Ovary (tissue), 9 donors: Measurements from ENCODE around the gene GDF15. TPM values are rescaled to one million over a fixed set of nuclear protein-coding genes. Genes with fewer than 3 reads are reported as not detected.

ENCODE experiments used
- DNase-seq, 5 donors: peaks; one replicate each; pipeline ENCODE4 v3.0.0-alpha.2; 2019 to 2020
- H3K27ac ChIP-seq, 2 donors: fragments of 200-600 bp; one replicate each; pipeline versions ENCODE4 v1.5.1 to v1.8.0; 2019 to 2022
- H3K27me3 ChIP-seq: fragments of 200-600 bp; one replicate; pipeline ENCODE4 v1.8.0; 2022
- H3K36me3 ChIP-seq: fragments of 200-600 bp; sonication (generic); one replicate; pipeline ENCODE4 v1.5.1; 2019
- H3K4me1 ChIP-seq: one replicate; pipeline ENCODE4 v1.8.1; 2013; ENCODE audit warnings: mild to moderate bottlenecking, moderate library complexity; ENCODE audit not compliant: insufficient read depth
- H3K4me3 ChIP-seq: fragments of 200-600 bp; sonication (generic); one replicate; pipeline ENCODE4 v1.5.1; 2017
- H3K9me3 ChIP-seq, 2 donors: fragments of 200-600 bp in 1 of 2; sonication (generic) in 1 of 2; one replicate each; pipeline versions ENCODE4 v1.5.1 to v1.8.1; 2013 to 2019; ENCODE audit warnings: mild to moderate bottlenecking in 1 of 2, moderate library complexity in 1 of 2
- EP300 ChIP-seq: sonication (generic); formaldehyde crosslinking; IDR thresholded peaks from one replicate; pipeline ENCODE4 v1.6.1; 2017; ENCODE audit warnings: antibody characterized with exemption
- POLR2A ChIP-seq: fragments of 450-650 bp; IDR thresholded peaks from one replicate; pipeline ENCODE4 v1.6.1; 2017; ENCODE audit warnings: antibody characterized with exemption, mild to moderate bottlenecking, moderate library complexity
- WGBS, 3 donors: extraction: QIAGEN DNeasy Blood & Tissue Kit in 1 of 3; methylation state at CpG; one replicate each; pipeline versions ENCODE4 v1.1.5 to v1.1.7; 2013 to 2017; 5-methylcytosine and 5-hydroxymethylcytosine counted together
- intact Hi-C, 4 donors: fragments of 100-400 bp; cut with DNase I; formaldehyde crosslinking; loops; one replicate each; pipeline versions ENCODE4 v1.11.0 to v1.15.1; 2022 to 2023
- polyA plus RNA-seq, 2 donors: library from polyadenylated mRNA; stranded (reverse); fragments of 200-250 nt in 1 of 2; fragments of 350-450 nt in 1 of 2; fragmentation: Illumina TruSeq in 1 of 2; extraction: RNeasy Lipid Tissue Mini Kit (QIAGEN cat#74804) in 1 of 2; gene quantifications; one replicate each; pipeline ENCODE4 v1.2.3, GENCODE V29; 2013 to 2014
- total RNA-seq, 7 donors: library from RNA; depleted of rRNA in 2 of 7; stranded (reverse); fragments of >200 nt in 2 of 7; fragmentation: NEBNext Ultra II Directional in 3 of 7; extraction: Animal tissue kit (Norgen Biotek cat#: 25700) in 3 of 7; gene quantifications; one replicate each; pipeline versions ENCODE4 v1.1.0 to v1.2.4, GENCODE V29; 2016 to 2023
- TF ChIP-seq, protein P1 (sequence below), 3 donors: fragments of 450-650 bp in 2 of 3; fragments of 200-600 bp in 1 of 3; IDR thresholded peaks; one replicate each; pipeline versions ENCODE4 v1.5.1 to v1.8.0; 2016 to 2022; ENCODE audit warnings: antibody characterized with exemption in 3 of 3, mild to moderate bottlenecking in 1 of 3
- donor health status: DM: no; HTN: no; CAD: no; lungs with moderate emphysema.
- donor health status: DM: no; HTN: no; CAD: no.
- donor health status: Bipolar disorder and iron deficiency.
- donor health status: DM: yes; HTN: yes; CAD: no.
- donor health status: DM: no; HTN: no; CAD: no.
- donor health status: DM: yes; HTN: yes; CAD: no.

GDF15 gene
- total and polyA plus RNA-seq, 9 donors: 0.67 to 20.9 (median 3.3) TPM

- DNase-seq: no peak
- TF ChIP-seq, protein P1, sequence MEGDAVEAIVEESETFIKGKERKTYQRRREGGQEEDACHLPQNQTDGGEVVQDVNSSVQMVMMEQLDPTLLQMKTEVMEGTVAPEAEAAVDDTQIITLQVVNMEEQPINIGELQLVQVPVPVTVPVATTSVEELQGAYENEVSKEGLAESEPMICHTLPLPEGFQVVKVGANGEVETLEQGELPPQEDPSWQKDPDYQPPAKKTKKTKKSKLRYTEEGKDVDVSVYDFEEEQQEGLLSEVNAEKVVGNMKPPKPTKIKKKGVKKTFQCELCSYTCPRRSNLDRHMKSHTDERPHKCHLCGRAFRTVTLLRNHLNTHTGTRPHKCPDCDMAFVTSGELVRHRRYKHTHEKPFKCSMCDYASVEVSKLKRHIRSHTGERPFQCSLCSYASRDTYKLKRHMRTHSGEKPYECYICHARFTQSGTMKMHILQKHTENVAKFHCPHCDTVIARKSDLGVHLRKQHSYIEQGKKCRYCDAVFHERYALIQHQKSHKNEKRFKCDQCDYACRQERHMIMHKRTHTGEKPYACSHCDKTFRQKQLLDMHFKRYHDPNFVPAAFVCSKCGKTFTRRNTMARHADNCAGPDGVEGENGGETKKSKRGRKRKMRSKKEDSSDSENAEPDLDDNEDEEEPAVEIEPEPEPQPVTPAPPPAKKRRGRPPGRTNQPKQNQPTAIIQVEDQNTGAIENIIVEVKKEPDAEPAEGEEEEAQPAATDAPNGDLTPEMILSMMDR (IDR thresholded peaks at IDR 0.05): no peak
- TF ChIP-seq EP300 (no peak), POLR2A (no peak)
- Histone ChIP-seq H3K27me3 (no peaks in the 10 kb centered on the region), H3K36me3 (no peaks in the 10 kb centered on the region), H3K4me3 (no peak overlapping the region), H3K9me3 (no peaks in the 10 kb centered on the region), H3K27ac (no peak overlapping the region), H3K4me1 (peaks cover 7% of the 10 kb centered on the region)
- intact Hi-C loops: loop anchor here in 2 of 4 donors (5.0 kb wide), 2 partner anchors 37 to 42 kb away; no protein-coding TSS in a partner anchor
These were observed 3.7 kb downstream of the GDF15 start for GRCh38 chr19:18389726-18390064.

DNA sequence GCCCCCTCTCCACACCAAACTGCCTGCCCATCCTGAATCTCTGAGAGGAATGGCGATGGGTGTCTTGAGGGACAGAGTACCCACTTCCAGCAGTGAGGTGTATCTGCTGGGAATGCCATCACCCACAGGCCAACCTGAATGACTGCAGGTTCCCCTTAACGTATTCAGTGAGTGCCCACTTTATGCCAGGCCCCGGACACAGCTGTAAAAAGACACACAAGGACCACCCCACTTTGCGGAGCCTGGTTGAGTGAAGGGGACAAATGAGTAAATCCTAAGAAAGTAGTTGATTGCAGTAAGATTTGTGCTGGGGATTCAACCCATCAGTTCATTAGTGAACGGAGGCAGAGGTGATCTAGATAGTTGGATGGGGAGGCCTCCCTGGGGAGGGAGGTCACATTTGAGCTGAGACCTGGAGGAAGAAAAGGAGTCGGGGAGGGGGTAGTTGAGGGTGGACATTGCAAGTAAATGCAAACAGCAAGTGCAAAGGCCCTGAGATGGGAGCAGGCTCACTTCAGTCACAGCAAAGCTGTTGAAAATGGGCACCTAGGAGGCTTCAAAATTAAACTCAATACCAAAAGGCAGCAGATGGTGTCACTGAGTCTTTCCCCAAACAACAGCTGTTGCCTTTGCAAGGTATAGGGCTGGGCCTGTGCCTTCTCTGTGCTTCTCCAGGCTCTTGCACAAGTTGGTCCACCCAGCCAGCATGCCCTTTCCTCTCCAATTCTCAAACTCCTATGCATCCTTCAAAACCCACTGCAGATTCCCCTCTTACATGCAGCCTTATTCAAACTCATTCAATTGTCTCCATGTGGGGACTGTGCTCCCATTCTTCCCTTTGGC, 4.3 kb downstream of the GDF15 start:
- Histone ChIP-seq H3K27ac (no peak overlapping the region), H3K4me3 (no peak overlapping the region), H3K36me3 (no peaks in the 10 kb centered on the region), H3K9me3 (no peaks in the 10 kb centered on the region), H3K27me3 (no peaks in the 10 kb centered on the region), H3K4me1 (peaks cover 7% of the 10 kb centered on the region)
- intact Hi-C loops: loop anchor here in 1 of 4 donors (5.0 kb wide), 1 partner anchor 43 kb away; no protein-coding TSS in a partner anchor
- TF ChIP-seq EP300 (no peak), POLR2A (no peak)
- TF ChIP-seq, protein P1 (IDR thresholded peaks at IDR 0.05): no peak
- DNase-seq: no peak
- 79 to 90% (median 82%) methylated on average over 6 of the region's 6 CpGs for WGBS, 3 donors

DNA sequence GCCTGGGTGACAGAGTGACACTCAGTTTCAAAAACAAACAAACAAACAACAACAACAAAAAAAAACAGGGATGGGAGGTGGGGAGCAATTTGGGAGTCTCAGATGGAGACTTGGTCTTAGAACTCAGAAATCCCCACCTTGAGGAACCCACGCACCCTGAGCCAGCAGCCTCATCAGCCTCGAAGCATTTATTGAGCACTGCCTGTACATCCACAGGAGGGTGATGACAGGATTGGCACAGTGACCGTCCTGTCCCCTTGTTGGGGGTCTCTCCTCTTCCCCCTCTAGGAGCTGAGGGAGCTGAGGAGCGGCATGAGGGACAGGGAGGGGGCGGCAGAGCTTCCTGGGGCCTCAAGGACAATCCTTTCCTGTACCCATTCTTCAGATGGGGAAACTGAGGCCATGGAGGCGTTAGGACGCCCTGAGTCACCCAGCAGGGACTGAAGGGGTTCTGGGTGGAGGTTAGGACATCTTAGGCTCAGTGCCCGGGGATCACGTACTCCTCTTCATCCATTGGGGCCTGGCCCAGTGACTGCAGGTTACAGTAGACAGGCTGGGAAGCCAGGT, 5.6 kb downstream of the GDF15 start:
- H3K4me3 ChIP-seq: no peak overlapping the region
- TF ChIP-seq, protein P1 (IDR thresholded peaks at IDR 0.05): no peak
- no peak for TF ChIP-seq EP300
- no peak for TF ChIP-seq POLR2A
- no peaks in the 10 kb centered on the region for H3K36me3 ChIP-seq
- no peaks in the 10 kb centered on the region for H3K9me3 ChIP-seq
- 63 to 83% (median 82%) methylated on average over 9 of the region's 9 CpGs for WGBS, 3 donors
- intact Hi-C loops: loop anchor here in 1 of 4 donors (5.0 kb wide), 1 partner anchor 44 kb away; no protein-coding TSS in a partner anchor
- no peak for DNase-seq
- no peaks in the 10 kb centered on the region for H3K27me3 ChIP-seq
- H3K27ac ChIP-seq: no peak overlapping the region
- H3K4me1 ChIP-seq: peaks cover 11% of the 10 kb centered on the region

DNA sequence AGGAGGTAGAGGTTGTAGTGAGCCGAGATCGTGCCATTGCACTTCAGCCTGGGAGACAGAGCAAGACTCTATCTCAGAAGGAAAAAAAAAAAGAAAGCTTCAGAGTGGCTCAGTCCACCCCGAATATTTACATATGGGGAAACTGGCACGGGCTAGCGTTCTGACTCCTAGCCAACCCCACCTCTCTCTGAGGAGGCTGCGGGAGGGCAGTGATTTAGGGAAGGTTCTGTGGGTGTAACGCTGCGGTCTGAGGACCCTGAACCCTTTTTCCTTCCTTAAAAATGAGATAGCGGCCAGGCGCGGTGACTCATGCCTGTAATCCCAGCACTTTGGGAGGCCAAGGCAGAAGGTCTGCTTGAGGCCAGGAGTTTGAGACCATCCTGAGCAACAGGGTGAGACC, 6.5 kb downstream of the GDF15 start:
- H3K27me3 ChIP-seq: no peaks in the 10 kb centered on the region
- peak; percentile 34 to 72 (median 51) for DNase-seq
- H3K4me3 ChIP-seq: no peak overlapping the region
- TF ChIP-seq POLR2A (no peak), EP300 (no peak)
- TF ChIP-seq, protein P1 (IDR thresholded peaks at IDR 0.05): no peak
- intact Hi-C loops: loop anchor here in 1 of 4 donors (5.0 kb wide), 1 partner anchor 45 kb away; no protein-coding TSS in a partner anchor
- peaks cover 19% of the 10 kb centered on the region for H3K4me1 ChIP-seq
- H3K36me3 ChIP-seq: no peaks in the 10 kb centered on the region
- 40% methylated on average over 11 of the region's 11 CpGs for WGBS, 3 donors
- no peaks in the 10 kb centered on the region for H3K9me3 ChIP-seq
- peak overlapping the region in 1 of 2 donors; percentile 12 for H3K27ac ChIP-seq
